Measurements from ENCODE around the gene SLC49A4.
A peak's percentile ranks its signal among the peaks of the same experiment; 100 is the strongest.
"Not testable (repeated sequence)": the region's sequence is repeated elsewhere in the genome, so short reads cannot be mapped to it uniquely, and the experiment has no call there.

The SLC49A4 gene
- 2.6 to 12.7 (median 3.4) reads per million in 9 experiments for total RNA-seq

DNA sequence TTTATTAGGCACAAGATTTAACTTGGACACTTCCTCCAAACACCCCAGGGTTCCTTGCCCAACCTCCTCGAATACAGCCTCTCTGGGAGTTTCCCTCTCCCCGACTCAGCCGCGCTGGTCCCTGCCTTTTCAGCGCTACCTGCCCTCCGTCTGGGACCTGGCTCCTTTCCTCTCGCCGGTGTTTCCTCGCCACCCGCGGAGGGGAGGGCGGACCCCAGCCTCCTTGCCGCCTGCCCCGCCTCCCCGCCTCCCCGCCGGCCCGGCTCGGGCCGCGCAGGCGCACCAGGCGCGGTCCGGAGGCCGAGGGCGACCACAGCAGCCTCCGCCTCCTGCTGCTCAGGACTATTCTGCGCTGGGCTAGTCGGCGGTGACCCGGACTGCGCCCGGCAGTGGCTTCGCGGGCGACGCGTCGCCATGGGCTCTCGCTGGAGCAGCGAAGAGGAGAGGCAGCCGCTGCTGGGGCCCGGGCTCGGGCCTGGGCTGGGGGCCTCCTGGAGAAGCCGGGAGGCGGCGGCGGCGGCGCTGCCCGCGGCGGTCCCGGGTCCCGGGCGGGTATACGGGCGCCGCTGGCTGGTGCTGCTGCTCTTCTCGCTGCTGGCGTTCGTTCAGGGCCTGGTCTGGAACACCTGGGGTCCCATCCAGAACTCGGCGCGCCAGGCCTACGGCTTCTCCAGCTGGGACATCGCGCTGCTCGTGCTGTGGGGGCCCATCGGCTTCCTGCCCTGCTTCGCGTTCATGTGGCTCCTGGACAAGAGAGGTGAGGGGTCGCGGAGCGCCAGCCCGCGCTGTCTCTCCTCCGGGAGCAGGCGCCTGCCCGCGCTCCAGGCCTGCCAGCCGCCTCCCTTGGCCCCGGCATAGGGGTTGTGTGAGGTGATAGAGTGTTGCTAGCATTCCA is at the start of gene SLC49A4:
SLC49A4 (plus strand) TSS at position 291 of the 895 bp plus-strand sequence; CDS start at position 415, 124 bp downstream.
- H3K27ac Mint-ChIP-seq, result peak within 1 kb of the TSS; percentile 94 to 95
- H3K4me3 Mint-ChIP-seq, result peak within 1 kb of the TSS; percentile 87 to 88
- H3K9me3 Mint-ChIP-seq, result no peaks in the 10 kb centered on the region
- H3K27me3 Mint-ChIP-seq, result no peaks in the 10 kb centered on the region
- H3K4me1 Mint-ChIP-seq (ENCODE audit: low read depth in 2 of 2), result peaks cover 22 to 33% of the 10 kb centered on the region in 2 donors
- DNase-seq (peak; percentile 52 to 55 (median 54)), ATAC-seq (replicated peaks) (peak; percentile 53)
- H3K36me3 Mint-ChIP-seq (ENCODE audit: insufficient read depth), result peaks cover 12% of the 10 kb centered on the region

DNA sequence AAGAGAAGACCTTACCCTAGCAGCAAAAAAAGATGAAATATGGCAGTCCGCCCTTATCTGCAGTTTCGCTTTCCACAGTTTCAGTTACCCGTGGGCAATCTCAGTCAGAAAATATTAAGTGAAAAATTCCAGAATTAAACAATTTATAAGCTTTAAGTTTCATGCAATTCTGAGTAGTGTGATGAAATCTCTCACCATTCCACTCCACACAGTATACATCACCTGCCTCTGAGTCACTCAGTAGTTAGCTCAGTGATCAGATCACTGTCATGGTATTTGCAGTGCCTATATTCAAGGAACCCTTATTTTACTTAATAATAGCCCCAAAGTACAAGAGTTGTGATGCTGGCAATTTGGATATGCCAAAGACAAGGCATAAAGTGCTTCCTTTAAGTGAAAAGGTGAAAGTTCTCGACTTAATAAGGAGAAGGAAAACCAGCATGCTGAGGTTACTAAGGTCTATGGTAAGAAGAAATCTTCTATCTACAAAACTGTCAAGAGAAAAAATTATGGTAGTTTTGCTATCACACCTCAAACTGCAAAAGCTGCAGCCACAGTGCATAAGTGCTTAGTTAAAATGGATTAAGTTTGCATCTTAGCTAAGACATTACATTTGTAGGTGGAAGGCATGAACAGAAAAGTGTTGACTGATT is 49.4 kb upstream of the SLC49A4 start:
- no peaks in the 10 kb centered on the region for H3K4me1 Mint-ChIP-seq (ENCODE audit: low read depth in 2 of 2)
- no peaks in the 10 kb centered on the region for H3K27me3 Mint-ChIP-seq
- no peak overlapping the region for H3K4me3 Mint-ChIP-seq
- H3K36me3 Mint-ChIP-seq (ENCODE audit: insufficient read depth), result peaks cover 13% of the 10 kb centered on the region
- no peak overlapping the region for H3K27ac Mint-ChIP-seq
- DNase-seq (no peak), ATAC-seq (replicated peaks) (no peak)
- H3K9me3 Mint-ChIP-seq, result no peaks in the 10 kb centered on the region

DNA sequence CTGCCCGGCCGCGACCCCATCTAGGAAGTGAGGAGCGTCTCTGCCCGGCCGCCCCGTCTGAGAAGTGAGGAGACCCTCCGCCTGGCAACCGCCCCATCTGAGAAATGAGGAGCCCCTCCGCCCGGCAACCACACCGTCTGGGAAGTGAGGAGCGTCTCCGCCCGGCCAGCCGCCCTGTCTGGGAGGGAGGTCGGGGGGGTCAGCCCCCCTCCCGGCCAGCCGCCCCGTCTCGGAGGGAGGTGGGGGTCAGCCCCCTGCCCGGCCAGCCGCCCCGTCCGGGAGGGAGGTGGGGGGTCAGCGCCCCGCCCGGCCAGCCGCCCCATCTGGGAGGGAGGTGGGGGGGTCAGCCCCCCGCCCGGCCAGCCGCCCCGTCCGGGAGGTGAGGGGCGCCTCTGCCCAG is 47.6 kb upstream of the SLC49A4 start:
- not testable (repeated sequence) for H3K27me3 Mint-ChIP-seq; H3K4me3 Mint-ChIP-seq; H3K27ac Mint-ChIP-seq; ATAC-seq (replicated peaks); H3K9me3 Mint-ChIP-seq; H3K4me1 Mint-ChIP-seq (ENCODE audit: low read depth in 2 of 2); DNase-seq
- H3K36me3 Mint-ChIP-seq (ENCODE audit: insufficient read depth), result peaks cover 14% of the 10 kb centered on the region

- ATAC-seq (replicated peaks) (no peak), DNase-seq (no peak)
- Mint-ChIP-seq H3K27ac (no peak overlapping the region), H3K27me3 (no peaks in the 10 kb centered on the region), H3K4me3 (no peak overlapping the region), H3K9me3 (no peaks in the 10 kb centered on the region), H3K36me3 (ENCODE audit: insufficient read depth) (peaks cover 20% of the 10 kb centered on the region), H3K4me1 (ENCODE audit: low read depth in 2 of 2) (no peaks in the 10 kb centered on the region)
Observed at GRCh38 chr3:122748347-122748746, 46.5 kb upstream of the SLC49A4 start.

DNA sequence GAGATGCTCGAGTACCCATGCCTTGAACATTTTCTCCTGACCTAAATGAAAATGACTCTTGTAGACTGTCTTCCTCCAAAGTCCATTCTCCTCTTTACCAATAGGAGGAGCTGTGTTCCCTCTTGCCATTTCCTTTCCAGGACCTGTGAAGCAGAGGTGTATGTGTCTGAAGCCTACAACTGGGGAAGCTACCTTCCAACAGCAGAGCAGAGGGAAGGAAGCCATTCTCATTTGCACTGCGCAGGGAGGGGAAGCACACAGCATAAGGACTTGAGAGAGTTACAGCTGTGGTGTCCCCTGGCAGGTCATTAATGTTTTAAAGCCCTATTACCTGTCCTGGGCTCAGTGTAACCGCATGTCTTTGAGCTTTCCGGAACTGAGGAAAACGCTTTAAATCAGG is 39.9 kb upstream of the SLC49A4 start:
- peak; percentile 10 to 17 (median 13) for DNase-seq
- Mint-ChIP-seq H3K27ac (no peak overlapping the region), H3K27me3 (no peaks in the 10 kb centered on the region), H3K4me1 (ENCODE audit: low read depth in 2 of 2) (peaks cover 0 to 3% of the 10 kb centered on the region in 2 donors), H3K36me3 (ENCODE audit: insufficient read depth) (peaks cover 20% of the 10 kb centered on the region), H3K9me3 (no peaks in the 10 kb centered on the region), H3K4me3 (no peak overlapping the region)
- ATAC-seq (replicated peaks), result peak; percentile 79

- no peak for ATAC-seq (replicated peaks)
- Mint-ChIP-seq H3K9me3 (no peaks in the 10 kb centered on the region), H3K4me1 (ENCODE audit: low read depth in 2 of 2) (peaks cover 0 to 3% of the 10 kb centered on the region in 2 donors), H3K27me3 (no peaks in the 10 kb centered on the region), H3K36me3 (ENCODE audit: insufficient read depth) (peaks cover 14% of the 10 kb centered on the region), H3K27ac (peak overlapping the region in 1 of 2 donors; percentile 21), H3K4me3 (no peak overlapping the region)
- DNase-seq, result no peak
Observed at GRCh38 chr3:122755491-122755890, 39.4 kb upstream of the SLC49A4 start.

GRCh38 chr3:122758877-122759560 is 35.9 kb upstream of the SLC49A4 start:
- H3K27me3 Mint-ChIP-seq, result no peaks in the 10 kb centered on the region
- H3K4me1 Mint-ChIP-seq (ENCODE audit: low read depth in 2 of 2), result peaks cover 0 to 3% of the 10 kb centered on the region in 2 donors
- H3K9me3 Mint-ChIP-seq, result no peaks in the 10 kb centered on the region
- no peak for DNase-seq
- peaks cover 3% of the 10 kb centered on the region for H3K36me3 Mint-ChIP-seq (ENCODE audit: insufficient read depth)
- no peak overlapping the region for H3K4me3 Mint-ChIP-seq
- no peak overlapping the region for H3K27ac Mint-ChIP-seq
- ATAC-seq (replicated peaks), result no peak

- no peaks in the 10 kb centered on the region for H3K36me3 Mint-ChIP-seq (ENCODE audit: insufficient read depth)
- no peaks in the 10 kb centered on the region for H3K9me3 Mint-ChIP-seq
Observed at GRCh38 chr3:122760453-122761271, 34.2 kb upstream of the SLC49A4 start.

GRCh38 chr3:122766430-122766829 is 28.4 kb upstream of the SLC49A4 start:
- Mint-ChIP-seq H3K9me3 (no peaks in the 10 kb centered on the region), H3K27ac (no peak overlapping the region), H3K4me3 (no peak overlapping the region), H3K27me3 (no peaks in the 10 kb centered on the region), H3K36me3 (ENCODE audit: insufficient read depth) (peaks cover 11% of the 10 kb centered on the region), H3K4me1 (ENCODE audit: low read depth in 2 of 2) (no peaks in the 10 kb centered on the region)
- no peak for DNase-seq
- ATAC-seq (replicated peaks), result no peak

More at GRCh38 chr3:122760453-122761271, 34.2 kb upstream of the SLC49A4 start:
- H3K27ac Mint-ChIP-seq, result no peak overlapping the region
- H3K4me1 Mint-ChIP-seq (ENCODE audit: low read depth in 2 of 2), result peaks cover 0 to 3% of the 10 kb centered on the region in 2 donors
- DNase-seq, result no peak
- no peak overlapping the region for H3K4me3 Mint-ChIP-seq
- no peak for ATAC-seq (replicated peaks)
- H3K27me3 Mint-ChIP-seq, result no peaks in the 10 kb centered on the region

GRCh38 chr3:122767540-122768372 is 27.1 kb upstream of the SLC49A4 start:
- Mint-ChIP-seq H3K27me3 (no peaks in the 10 kb centered on the region), H3K36me3 (ENCODE audit: insufficient read depth) (peaks cover 11% of the 10 kb centered on the region), H3K4me1 (ENCODE audit: low read depth in 2 of 2) (no peaks in the 10 kb centered on the region), H3K9me3 (no peaks in the 10 kb centered on the region), H3K4me3 (no peak overlapping the region), H3K27ac (peak overlapping the region in 1 of 2 donors; percentile 65)
- no peak for DNase-seq
- no peak for ATAC-seq (replicated peaks)

GRCh38 chr3:122770521-122771202 is 24.2 kb upstream of the SLC49A4 start:
- no peaks in the 10 kb centered on the region for H3K9me3 Mint-ChIP-seq
- peaks cover 11% of the 10 kb centered on the region for H3K36me3 Mint-ChIP-seq (ENCODE audit: insufficient read depth)
- DNase-seq (no peak), ATAC-seq (replicated peaks) (no peak)
- no peaks in the 10 kb centered on the region for H3K27me3 Mint-ChIP-seq
- peak overlapping the region in 1 of 2 donors; percentile 38 for H3K27ac Mint-ChIP-seq
- no peaks in the 10 kb centered on the region for H3K4me1 Mint-ChIP-seq (ENCODE audit: low read depth in 2 of 2)
- no peak overlapping the region for H3K4me3 Mint-ChIP-seq

- no peaks in the 10 kb centered on the region for H3K27me3 Mint-ChIP-seq
- DNase-seq (no peak), ATAC-seq (replicated peaks) (no peak)
- H3K9me3 Mint-ChIP-seq, result no peaks in the 10 kb centered on the region
- no peaks in the 10 kb centered on the region for H3K4me1 Mint-ChIP-seq (ENCODE audit: low read depth in 2 of 2)
- peaks cover 5% of the 10 kb centered on the region for H3K36me3 Mint-ChIP-seq (ENCODE audit: insufficient read depth)
- H3K27ac Mint-ChIP-seq, result no peak overlapping the region
- H3K4me3 Mint-ChIP-seq, result no peak overlapping the region
Observed at GRCh38 chr3:122772827-122773226, 22.0 kb upstream of the SLC49A4 start.
